Heart left ventricle (tissue), 16 donors: ENCODE data around the gene PRR19. TPM values are rescaled to one million over a fixed set of nuclear protein-coding genes. Genes with fewer than 3 reads are reported as not detected.

Experiments used
- ATAC-seq, 4 donors: fragments of 200-7000 bp; cut with Tn5 transposase; one replicate each; pipeline ENCODE4 v1.9.1; 2020 to 2022; ENCODE audit warnings: moderate library complexity in 4 of 4, mild to moderate bottlenecking in 3 of 4, moderate number of reproducible peaks in 1 of 4
- DNase-seq, 5 donors: peaks; one replicate each; pipeline ENCODE4 v3.0.0-alpha.2; 2020
- H3K27ac ChIP-seq, 12 donors: fragments of 200-600 bp; sonication (generic) in 4 of 12; one replicate each; pipeline versions ENCODE4 v1.5.0 to v1.8.0; 2016 to 2022; ENCODE audit warnings: mild to moderate bottlenecking in 2 of 12
- H3K27me3 ChIP-seq, 9 donors: fragments of 200-600 bp; sonication (generic) in 2 of 9; one replicate each; pipeline versions ENCODE4 v1.5.1 to v1.8.0; 2016 to 2022; ENCODE audit warnings: mild to moderate bottlenecking in 3 of 9
- H3K36me3 ChIP-seq, 9 donors: fragments of 200-600 bp; sonication (generic) in 2 of 9; one replicate each; pipeline versions ENCODE4 v1.5.0 to v1.8.0; 2018 to 2022; ENCODE audit warnings: mild to moderate bottlenecking in 2 of 9
- H3K4me1 ChIP-seq, 12 donors: fragments of 200-600 bp; sonication (generic) in 4 of 12; one replicate each; pipeline versions ENCODE4 v1.5.0 to v1.8.0; 2016 to 2022; ENCODE audit warnings: mild to moderate bottlenecking in 3 of 12
- H3K4me3 ChIP-seq, 12 donors: fragments of 200-600 bp; sonication (generic) in 4 of 12; one replicate each; pipeline versions ENCODE4 v1.5.0 to v1.8.0; 2017 to 2022; ENCODE audit warnings: mild to moderate bottlenecking in 9 of 12, moderate library complexity in 4 of 12
- H3K9me3 ChIP-seq, 12 donors: fragments of 200-600 bp; sonication (generic) in 4 of 12; one replicate each; pipeline versions ENCODE4 v1.5.0 to v1.8.0; 2016 to 2022; ENCODE audit warnings: mild to moderate bottlenecking in 1 of 12
- CTCF ChIP-seq, 12 donors: fragments of 200-600 bp; sonication (generic) in 4 of 12; IDR thresholded peaks; one replicate each; pipeline versions ENCODE4 v1.5.0 to v1.8.0; 2018 to 2022; ENCODE audit warnings: antibody characterized with exemption in 12 of 12, mild to moderate bottlenecking in 5 of 12
- POLR2A ChIP-seq, 2 donors: fragments of 450-650 bp; IDR thresholded peaks; one replicate each; pipeline ENCODE4 v1.6.1; 2017; ENCODE audit warnings: antibody characterized with exemption in 2 of 2, mild to moderate bottlenecking in 2 of 2, moderate library complexity in 2 of 2
- WGBS, 4 donors: extraction: QIAGEN DNeasy Blood & Tissue Kit in 2 of 4; methylation state at CpG; one replicate each; pipeline versions ENCODE4 v1.1.5 to v1.1.7; 2013 to 2018; 5-methylcytosine and 5-hydroxymethylcytosine counted together
- intact Hi-C, 10 donors: fragments of 100-400 bp; cut with DNase I; formaldehyde crosslinking; loops; one replicate each; pipeline versions ENCODE4 v1.11.1 to v1.14.2; 2022
- polyA plus RNA-seq, 2 donors: library from polyadenylated mRNA; stranded (reverse); fragments of 200-250 nt; gene quantifications; one replicate each; pipeline ENCODE4 v1.2.3, GENCODE V29; 2013
- total RNA-seq, 9 donors: library from RNA; depleted of rRNA in 2 of 9; stranded (reverse); fragments of >200 nt in 2 of 9; fragmentation: NEBNext Ultra II Directional in 3 of 9; extraction: Animal tissue kit (Norgen Biotek cat#: 25700) in 3 of 9; gene quantifications; one replicate each; pipeline versions ENCODE4 v1.1.0 to v1.2.4, GENCODE V29; 2016 to 2023
- donor health status: ischemic (EF 13 %, LVEDD 7.1; RV severe dilation, severe dysfunction).
- donor health status: healthy with polysubstance abuse.
- donor health status: DM: no; HTN: yes; CAD: no.
- donor health status: DM: no; HTN: no; CAD: no.
- donor health status: ischemic (EF 25% LVEDD 6.9; RV normal size, moderate dysfunction).
- donor health status: ischemic (EF 25% LVEDD 5.7; RV mildly dilated, moderate dysfunction).
- donor health status: healthy.
- donor health status: DM: yes; HTN: yes; CAD: no.
- donor health status: ischemic (EF 35%, LVEDD 5.7; RV mildly dilated, moderate dysfunction).
- donor health status: nonischemic (EF 11% LVEDD 7.7; RV severe dilation, severe dysfunction).
- donor health status: DM: yes; HTN: yes; CAD: no.
- donor health status: PGD.
- donor health status: ischemic (EF 29% LVEDD 5.4; RV normal size, mild dysfunction).
- donor health status: nonischemic (EF 23%, LVEDD 6.1; RV moderate dilation, normal function).

Gene PRR19
- total and polyA plus RNA-seq, 11 donors: 0.16 to 0.53 (median 0.28) TPM; not detected in 7

- Histone ChIP-seq H3K36me3 (peaks cover 0 to 83% (median 61%) of the 10 kb centered on the region in 9 donors), H3K4me1 (no peaks in the 10 kb centered on the region), H3K4me3 (no peak overlapping the region), H3K9me3 (no peaks in the 10 kb centered on the region), H3K27ac (no peak overlapping the region), H3K27me3 (no peaks in the 10 kb centered on the region)
- peak in 1 of 5 donors; percentile 57 for DNase-seq
- TF ChIP-seq CTCF (IDR thresholded peaks at IDR 0.05) (no peak), POLR2A (IDR thresholded peaks at IDR 0.05) (no peak)
- intact Hi-C loops: no loop called here
- 94 to 97% (median 95%) methylated on average over 12 to 14 of the region's 14 CpGs for WGBS, 4 donors
- no peak for ATAC-seq
These were observed 47.6 kb downstream of the PRR19 start for GRCh38 chr19:42349378-42350107.

- H3K4me3 ChIP-seq: no peak overlapping the region
- WGBS, 4 donors: 91 to 95% (median 91%) methylated on average over 3 of the region's 3 CpGs
- no peaks in the 10 kb centered on the region for H3K27me3 ChIP-seq
- H3K36me3 ChIP-seq: peaks cover 0 to 83% (median 56%) of the 10 kb centered on the region in 9 donors
- intact Hi-C loops: no loop called here
- ATAC-seq: no peak
- no peaks in the 10 kb centered on the region for H3K9me3 ChIP-seq
- H3K27ac ChIP-seq: no peak overlapping the region
- TF ChIP-seq POLR2A (IDR thresholded peaks at IDR 0.05) (no peak), CTCF (IDR thresholded peaks at IDR 0.05) (no peak)
- no peak for DNase-seq
- no peaks in the 10 kb centered on the region for H3K4me1 ChIP-seq
These were observed 48.5 kb downstream of the PRR19 start for GRCh38 chr19:42350417-42350816.

- Histone ChIP-seq H3K27ac (no peak overlapping the region), H3K4me3 (no peak overlapping the region), H3K4me1 (no peaks in the 10 kb centered on the region), H3K9me3 (no peaks in the 10 kb centered on the region), H3K27me3 (no peaks in the 10 kb centered on the region), H3K36me3 (peaks cover 0 to 83% (median 64%) of the 10 kb centered on the region in 9 donors)
- TF ChIP-seq POLR2A (IDR thresholded peaks at IDR 0.05) (no peak), CTCF (IDR thresholded peaks at IDR 0.05) (no peak)
- ATAC-seq (no peak), DNase-seq (peak in 1 of 5 donors; percentile 31)
- 85 to 96% (median 92%) methylated on average over 7 to 21 of the region's 21 CpGs for WGBS, 4 donors
- intact Hi-C loops: no loop called here
These were observed 49.3 kb downstream of the PRR19 start for GRCh38 chr19:42351079-42351735.
